Hepatic stellate cell (primary cell): ENCODE data around the gene PGA3.
A peak's percentile ranks its signal among the peaks of the same experiment; 100 is the strongest.
"Not testable (repeated sequence)": the region's sequence is repeated elsewhere in the genome, so short reads cannot be mapped to it uniquely, and the experiment has no call there.

Experiments
- DNase-seq: peaks from one replicate; pipeline ENCODE4 v3.0.0; 2011; ENCODE audit warnings: low spot score

The PGA3 gene

DNA sequence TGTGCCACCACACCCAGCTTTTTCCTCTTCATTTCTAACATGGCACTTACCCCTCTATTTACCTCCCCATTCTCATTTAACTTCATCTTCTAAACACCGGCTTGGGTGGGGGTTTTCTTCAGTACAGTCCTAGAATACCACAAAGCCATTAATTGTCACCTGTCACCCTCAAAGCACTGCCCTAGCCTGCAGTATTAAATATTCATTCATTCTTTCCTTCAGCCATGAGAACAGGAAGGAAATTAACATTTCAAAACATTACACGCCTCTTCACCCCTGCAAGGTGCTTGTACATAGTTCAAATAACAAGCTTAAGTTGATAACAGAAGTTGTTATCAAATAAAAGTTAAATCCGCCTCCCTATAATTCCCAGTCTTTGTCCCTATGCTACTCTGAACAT, 31.4 kb upstream of the PGA3 start:
- no peak for DNase-seq

DNA sequence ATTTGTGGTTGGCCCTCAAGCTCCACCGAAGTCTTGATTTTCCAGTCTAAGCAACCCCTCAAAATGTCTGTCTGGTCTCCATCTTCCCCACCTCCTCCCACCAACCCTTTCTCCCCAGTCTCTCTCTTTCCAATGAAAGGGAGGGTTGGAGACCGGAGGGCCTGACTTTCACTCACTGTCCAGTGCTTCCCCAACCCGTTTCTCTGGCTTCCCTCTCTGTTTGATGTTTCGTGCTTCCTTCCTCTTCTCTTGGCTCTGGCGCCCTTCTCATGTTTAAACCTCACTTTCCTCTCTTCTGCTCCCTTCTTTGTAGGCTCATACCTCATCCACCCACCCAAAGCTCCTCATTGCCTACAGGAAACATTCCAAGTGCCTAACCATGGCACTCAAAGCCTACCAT, 31.0 kb upstream of the PGA3 start:
- no peak for DNase-seq

DNA sequence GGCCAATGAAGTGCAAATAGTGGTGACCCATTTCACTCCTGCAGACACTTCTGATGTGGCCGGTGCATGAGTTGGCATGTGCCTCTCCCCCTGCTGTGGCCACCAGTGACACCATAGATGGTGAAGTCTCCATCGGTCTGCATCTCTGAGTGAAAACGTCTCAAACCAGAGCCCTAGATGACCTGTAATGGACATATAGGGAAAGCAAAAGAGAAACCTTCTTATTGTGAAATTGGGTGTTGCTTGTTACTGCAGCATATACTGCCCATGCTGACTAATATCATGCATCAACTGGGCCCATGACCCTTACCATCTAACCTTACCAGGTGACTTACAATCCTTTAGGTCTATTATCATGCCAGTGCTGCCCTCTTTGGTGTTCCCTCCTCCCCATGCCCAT, 30.4 kb upstream of the PGA3 start:
- DNase-seq: no peak

DNA sequence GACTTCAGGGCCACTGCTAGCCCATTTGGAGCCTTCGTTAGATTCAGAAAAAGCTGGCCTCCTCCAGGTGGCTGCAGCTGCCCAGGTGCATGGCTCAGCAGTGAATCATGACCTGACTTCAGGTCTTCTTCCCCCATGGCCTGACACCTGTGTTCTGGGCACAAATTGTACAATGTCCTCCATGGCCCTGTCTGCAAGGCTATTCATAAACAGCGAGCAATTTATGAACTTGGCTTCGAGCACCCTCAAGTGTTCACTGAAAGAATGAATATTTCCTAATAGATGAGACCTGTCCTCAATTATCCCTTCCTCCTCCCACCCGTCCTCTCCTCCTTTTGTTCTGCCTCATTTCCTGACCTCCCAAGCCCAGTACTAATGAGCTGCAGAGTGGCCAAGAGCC, 29.9 kb upstream of the PGA3 start:
- DNase-seq: peak; percentile 45

DNA sequence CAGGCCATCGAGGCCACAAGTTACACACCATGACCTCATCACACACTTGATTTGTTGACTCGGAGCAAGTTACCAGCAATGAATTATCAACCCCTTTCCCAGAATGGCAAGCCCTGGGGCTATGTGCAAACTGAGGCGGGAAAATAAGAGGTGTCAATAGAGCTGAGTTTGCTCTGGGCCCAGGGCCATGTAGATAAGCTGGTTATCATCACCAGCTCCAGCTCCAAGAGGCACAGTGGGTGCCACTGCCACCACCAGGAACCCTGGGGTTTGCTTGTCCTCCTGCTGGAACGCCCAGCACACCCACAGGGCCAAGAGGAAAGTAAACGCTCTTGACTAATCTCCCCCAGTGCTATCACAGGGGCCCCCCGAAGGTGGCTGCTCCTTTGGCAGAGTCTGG, 29.0 kb upstream of the PGA3 start:
- no peak for DNase-seq

DNA sequence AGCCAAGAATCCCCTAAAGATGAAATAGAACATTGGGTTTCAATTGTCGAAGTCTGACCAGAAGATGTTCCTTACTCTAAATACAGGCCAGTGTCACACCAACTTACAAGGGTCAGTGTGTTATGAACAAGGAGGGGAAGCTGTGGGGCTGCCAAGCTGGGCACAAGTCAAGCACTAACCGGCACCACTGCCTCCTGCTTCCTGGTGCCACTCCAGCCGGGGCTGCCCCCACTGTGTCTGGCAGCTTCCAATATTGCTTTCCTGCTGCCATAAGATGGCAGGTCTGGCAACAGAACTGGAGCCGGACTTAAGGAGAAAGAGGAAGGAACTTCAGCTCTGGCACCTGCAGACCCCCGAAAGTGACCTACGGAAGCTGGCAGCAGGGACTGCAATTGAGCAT, 28.4 kb upstream of the PGA3 start:
- no peak for DNase-seq

DNA sequence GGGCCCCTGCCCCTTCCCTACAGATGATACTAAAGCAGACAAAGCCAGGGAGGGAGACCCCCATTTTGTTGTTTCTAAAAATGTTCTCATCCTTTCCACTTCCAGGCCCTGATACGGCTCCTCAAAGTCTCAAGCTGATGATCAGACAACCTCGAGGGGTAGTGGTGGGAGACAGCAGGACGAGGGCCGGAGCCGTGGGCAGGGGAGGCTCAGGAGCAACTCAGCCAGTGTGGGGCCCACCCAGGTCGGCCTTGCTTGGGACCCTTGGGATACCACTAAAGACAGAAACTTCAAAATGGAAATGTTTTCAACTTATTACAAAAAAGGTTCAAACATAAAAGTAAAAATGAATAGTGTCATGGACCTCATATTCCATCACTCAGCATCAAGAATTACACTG, 26.9 kb upstream of the PGA3 start:
- no peak for DNase-seq

DNA sequence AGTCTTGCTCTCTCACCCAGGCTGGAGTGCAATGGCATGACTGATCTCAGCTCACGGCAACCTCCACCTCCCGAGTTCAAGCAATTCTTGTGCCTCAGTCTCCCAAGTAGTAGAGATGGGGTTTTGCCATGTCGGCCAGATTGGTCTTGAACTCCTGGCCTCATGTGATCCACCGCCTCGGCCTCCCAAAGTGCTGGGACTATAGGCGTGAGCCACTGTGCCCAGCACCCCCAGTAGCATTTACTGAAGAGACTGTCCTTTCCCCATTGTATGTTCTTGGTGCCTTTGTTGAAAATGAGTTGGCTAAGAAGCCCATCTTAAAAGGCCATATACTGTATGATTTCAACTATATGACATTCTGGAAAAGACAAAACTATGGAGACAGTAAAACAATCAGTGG, 23.1 kb upstream of the PGA3 start:
- not testable (repeated sequence) for DNase-seq

DNA sequence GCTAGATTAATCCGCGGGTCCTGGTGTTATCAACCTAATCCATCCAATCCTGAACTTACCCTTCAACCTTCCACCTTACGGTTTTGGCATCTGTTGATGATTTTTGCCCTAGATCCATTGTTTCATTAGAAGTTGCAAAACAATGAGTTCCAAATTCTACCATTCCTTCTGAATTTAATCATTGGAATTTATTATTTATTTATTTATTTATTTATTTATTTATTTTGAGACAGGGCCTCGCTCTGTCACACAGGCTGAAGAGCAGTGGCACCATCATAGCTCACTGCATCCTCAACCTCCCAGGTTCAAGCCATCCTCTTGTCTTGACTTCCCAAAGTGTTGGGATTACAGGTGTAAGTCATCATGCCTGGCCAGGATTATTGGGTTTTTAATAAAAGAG, 21.8 kb upstream of the PGA3 start:
- no peak for DNase-seq

DNA sequence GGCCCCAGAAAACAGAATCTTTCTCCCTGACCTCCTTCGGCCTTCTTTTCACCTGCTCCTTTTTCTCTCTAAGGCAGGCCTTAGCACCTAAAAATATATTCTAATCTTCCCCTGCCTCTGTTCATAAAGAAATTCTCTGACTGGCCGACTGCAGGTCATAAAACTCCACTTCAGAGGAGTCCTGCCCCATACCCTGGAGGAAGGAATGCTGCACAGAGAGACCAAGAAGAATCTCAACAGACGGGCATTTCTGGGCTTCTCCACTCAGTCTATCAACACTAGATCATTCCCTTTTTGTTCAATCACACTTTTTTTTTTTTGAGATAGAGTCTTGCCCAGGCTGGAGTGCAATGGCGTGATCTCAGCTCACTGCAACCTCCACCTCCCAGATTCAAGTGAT, 19.7 kb upstream of the PGA3 start:
- DNase-seq: no peak

DNA sequence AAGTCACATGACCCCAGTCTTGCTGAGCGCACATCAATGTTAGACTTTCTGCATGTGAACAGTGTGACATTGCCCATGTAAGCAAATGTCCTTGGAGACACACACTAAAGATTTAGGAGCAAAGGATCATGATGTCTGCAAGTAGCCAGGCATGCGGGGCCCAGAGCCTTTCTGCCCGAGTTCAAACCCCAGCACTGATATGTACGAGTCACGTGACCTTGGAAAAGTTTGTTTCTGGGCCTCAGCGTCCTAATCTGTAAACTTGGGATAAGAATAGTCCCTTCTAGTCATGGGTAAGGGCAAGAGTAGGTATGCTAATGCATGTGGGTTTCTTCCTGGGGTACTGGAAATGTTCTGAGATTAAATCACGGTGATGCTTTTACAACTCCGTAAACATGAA, 16.8 kb upstream of the PGA3 start:
- no peak for DNase-seq

DNA sequence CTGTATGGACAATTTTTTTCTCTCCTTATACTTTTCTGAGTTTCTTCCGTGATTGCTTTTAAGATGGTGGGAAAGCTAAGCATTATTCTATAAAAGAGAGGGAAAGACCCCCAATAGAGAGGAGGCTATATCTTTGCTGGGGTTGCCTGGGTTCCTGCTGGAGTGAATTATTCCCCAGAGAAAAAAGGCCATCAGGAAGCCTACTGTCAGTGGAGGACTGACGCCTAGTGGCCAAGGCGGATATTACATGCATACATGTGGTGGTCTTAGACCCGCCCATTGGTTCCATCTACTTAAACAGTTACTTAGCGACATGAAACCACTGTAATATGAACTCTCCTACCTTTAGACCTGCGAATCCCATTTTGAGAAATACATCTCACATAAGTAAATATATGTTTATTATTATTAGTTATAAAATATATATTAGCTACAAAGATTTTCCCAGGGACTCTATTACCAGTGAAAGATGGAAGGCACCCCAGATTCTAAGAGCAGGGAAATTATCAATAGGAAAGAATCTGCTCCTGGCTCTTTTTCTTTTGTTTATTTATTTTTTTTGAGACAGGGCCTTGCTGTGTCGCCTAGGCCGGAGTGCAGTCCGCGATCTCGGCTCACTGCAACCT, 15.7 kb upstream of the PGA3 start:
- DNase-seq: peak; percentile 70

DNA sequence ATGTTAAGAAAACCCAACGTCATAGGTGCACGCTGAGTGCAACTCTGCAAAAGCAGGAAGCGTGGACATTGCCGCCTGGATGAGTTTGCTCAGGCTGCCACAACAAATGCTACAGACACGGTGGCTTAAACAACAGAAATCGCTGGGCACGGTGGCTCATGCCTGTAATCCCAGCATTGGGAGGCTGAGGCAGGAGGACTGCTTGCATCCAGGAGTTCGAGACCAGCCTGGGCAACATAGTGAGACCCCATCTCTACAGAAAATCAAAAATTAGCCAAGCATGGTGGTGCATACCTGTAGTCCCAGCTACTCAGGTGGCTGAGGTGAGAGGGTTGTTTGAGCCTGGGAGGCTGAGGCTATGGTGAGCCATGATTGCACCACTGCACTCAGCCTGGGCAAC, 13.4 kb upstream of the PGA3 start:
- no peak for DNase-seq

DNA sequence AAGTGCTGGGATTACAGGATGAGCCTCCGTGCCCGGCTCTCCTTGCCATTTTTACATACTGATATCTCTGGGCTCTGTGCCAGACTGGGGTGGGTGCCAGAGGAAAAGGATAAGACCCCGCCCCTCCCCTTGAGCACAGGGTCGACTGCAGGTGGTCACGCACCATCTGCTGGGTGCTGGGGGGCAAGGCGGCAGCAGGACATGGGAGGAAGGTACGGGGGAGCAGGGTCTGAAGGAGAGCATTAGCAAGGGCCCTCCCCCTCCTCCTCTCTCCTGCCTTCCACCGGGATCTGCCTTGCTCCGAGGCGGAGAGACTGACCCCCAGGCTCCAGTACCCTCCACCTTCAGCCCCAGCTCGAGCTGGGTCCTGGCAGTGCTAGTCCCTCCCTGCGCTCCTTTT, 9.7 kb upstream of the PGA3 start:
- no peak for DNase-seq

DNA sequence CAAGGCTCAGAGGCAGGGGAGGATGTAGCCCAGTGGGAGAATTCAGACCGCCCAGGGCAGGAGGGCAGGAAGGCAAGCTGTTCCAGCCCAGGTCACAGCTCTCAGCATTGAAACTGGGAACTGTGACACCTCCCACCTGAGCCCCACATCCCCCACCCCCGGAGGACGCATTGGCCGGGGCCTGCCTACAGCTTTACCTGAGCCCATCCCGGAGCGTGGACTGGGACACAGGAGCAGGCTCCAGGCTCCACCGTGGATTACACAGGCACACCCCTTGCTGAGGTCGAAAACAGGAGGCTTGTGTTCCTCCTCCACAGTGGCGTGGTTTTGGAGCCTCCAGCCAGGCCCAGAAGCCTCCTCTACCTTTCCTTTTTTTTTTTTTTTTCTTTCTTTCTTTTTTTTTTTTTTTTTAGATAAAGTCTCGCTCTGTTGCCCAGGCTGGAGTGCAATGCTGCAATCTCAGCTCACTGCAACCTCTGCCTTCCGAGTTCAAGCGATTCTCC, 9.1 kb upstream of the PGA3 start:
- DNase-seq: no peak

DNA sequence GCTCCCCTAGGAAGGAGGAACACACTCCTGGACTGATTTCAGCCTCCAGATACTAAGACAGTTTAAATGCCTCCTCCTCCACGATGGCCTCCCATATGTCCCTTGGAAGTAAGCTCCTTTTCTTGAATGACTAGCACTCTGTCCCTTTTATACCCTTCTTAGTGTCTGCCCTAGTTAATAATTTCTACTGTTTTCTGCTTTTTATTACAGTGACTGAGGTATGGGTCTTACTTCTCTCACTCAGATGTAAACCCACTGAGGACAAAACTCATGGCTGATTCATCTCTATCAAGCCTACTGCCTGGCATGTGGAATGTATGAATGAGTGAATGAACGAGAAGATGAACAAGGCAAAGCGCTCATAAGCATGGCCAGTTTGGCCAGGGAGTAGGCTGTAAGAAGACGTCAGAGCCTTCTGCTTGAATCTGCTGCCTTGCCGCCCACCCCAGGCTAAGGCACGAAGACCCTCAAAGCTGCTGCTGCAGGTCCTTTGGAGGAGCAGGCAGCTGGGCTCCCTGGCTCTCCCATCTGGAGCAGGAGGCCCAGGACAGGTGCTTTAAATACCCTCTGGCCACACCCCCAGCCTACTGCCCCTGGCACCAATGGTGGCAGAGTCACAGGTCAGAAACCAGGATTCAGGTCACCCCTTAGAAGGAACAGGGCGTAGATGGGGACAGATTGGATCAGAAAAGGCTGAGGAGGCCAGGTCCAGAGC, 8.2 kb upstream of the PGA3 start:
- no peak for DNase-seq

DNA sequence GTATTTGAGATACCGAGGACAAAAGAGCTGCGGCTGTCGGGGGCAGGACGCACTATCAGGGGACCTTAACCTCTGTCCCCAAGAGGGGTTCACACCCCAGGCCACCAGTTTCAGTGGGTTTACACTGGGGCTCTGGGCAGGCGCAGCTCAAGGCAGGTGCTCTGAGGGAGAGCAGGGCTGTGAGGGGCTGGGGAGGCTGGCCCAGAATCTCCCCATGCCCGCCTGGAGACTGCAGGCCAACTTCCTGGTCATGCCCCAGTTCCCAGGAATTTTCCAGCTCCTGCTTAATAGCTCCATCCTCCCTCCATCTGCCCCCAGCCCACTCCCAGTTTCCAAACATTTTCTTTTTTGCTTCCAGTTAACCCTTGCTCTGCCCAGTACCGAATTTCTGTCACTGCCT, 7.6 kb upstream of the PGA3 start:
- no peak for DNase-seq

DNA sequence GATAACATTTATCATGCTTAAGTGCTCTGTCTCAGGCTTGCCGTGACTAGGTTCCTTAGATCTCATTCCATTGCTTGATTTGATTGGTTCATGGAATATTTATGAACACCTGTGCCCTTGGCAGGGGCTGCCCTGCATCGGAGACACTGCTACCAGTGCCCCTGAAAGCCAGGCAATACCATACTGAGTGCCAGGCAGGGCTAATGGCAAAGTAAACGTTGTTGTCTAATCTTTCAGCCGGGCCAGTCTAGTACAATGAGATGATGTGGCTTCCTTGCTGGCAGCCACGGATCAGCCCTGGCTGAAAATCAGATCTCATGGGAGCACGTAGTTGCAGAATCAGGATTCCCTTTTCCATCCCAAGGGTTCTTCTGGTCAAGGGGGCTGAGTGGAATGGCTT, 5.0 kb upstream of the PGA3 start:
- no peak for DNase-seq

DNA sequence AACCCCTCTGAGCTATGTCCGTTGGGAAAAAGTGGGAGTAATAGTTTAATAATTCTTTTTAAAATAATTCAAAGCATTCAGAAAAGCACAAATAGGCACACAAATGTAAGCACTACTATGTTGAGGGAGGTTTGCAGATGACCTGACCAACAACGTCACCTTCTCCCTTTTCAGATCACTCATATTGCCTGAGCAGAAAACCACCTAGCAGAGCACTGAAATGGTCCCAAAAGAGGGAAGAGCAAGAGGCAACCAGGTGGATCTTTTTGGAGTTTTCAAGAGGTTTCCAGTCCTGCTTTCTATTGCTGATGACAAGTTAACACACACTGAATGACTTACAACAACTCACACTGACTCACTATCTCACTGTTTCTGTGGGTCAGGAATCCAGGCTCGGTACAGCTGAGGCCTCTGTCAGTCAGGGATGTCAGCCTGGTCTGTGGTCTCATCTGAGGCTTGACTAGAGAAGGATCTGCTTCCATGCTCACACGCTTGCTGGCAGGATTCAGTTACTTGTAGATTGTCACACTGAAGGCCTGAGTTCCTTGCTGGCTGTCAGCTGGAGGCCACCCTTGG, 4.3 kb upstream of the PGA3 start:
- no peak for DNase-seq

DNA sequence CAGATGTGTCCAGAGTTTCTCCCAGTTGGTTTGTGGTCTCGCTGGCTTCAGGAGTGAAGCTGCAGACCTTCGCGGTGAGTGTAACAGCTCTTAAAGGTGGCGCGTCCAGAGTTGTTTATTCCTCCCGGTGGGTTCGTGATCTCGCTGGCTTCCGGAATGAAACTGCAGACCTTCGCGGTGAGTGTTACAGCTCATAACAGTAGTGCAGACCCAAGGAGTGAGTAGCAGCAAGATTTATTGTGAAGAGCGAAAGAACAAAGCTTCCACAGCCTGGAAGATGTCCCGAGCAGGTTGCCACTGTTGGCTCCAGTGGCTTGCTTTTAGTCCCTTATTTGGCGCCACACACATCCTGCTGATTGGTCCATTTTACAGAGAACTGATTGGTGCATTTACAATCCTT, 1.8 kb upstream of the PGA3 start:
- no peak for DNase-seq

DNA sequence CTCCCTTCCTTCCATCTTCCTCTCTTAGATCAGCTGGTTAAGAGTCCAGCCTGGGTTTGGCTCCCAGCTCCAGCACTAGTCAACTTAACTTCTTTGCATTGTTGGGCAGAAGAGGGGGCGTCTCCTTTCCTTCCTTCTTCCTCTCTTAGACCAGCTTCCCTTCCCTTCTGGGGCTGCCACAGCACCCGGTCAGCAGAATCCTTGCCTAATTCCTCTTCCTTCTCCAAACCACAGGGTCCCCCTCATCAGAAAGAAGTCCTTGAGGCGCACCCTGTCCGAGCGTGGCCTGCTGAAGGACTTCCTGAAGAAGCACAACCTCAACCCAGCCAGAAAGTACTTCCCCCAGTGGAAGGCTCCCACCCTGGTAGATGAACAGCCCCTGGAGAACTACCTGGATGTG, 558 bp downstream of the PGA3 start:
- DNase-seq: not testable (repeated sequence)

DNA sequence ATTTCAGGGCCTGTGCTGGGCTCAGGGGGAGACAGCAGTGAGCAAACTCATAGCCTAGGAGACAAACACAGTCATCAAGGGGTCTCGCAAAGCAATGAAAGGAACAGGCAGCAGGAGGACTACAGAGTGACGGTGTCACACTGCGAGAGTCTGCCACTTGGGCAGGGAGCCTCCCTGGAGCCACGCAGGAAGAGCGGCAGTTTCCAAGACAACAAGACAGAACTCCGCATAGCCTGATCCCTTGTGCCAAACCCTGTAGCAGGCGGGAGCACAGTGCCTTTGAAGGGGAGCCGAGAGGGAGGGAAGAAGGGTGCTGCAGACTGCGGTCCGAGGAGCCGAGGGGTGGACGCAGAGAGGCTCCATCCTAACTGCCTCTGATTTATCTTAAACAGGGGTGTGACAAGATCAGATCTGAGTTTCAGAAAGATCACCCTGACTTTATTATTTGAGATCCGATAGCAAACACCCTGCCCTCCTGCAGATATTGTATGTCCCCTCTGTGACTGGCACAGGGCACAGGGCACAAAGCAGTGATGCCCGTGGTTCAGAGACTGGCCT, 1.3 kb downstream of the PGA3 start:
- not testable (repeated sequence) for DNase-seq

DNA sequence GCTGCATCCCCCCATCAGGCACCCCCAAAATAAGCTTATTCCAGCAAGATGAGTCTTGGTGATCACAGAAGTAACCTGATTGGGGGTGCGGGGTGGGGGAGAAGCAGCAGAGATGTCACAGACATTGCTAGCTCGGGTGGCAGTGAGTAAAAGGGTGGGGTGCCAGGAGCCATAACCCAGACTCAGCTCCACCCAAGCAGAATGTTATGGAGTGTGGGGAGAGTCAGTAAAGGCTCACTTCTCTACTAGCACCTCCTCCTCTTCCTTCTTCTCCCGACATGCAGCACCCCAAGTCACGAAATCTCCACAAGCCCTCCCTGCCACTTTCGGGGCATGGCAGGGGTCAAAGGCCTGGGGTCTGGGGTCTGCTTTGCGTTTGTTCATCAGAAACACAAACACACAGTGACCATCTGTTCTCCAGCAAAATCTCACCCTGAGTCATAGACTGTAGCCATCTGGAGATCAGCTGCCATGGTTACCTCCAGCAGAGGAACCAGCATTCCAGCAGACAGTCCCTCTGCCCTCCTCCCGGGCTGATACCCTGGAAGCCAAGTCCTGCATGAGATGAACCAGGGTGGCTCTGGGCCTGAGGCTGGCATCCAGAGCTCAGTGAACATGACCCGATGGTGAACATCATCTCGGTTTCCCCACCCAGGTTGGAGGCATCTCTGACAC, 4.5 kb downstream of the PGA3 start:
- DNase-seq: not testable (repeated sequence)
